ENCODE measurements around the gene DNAJC13.
A peak's percentile ranks its signal among the peaks of the same experiment; 100 is the strongest.
"Not testable (repeated sequence)": the region's sequence is repeated elsewhere in the genome, so short reads cannot be mapped to it uniquely, and the experiment has no call there.

Gene DNAJC13

GRCh38 chr3:132396255-132396654, 21.0 kb upstream of the DNAJC13 start:
- TF ChIP-seq CTCF (conservative IDR thresholded peaks at IDR 0.05; ENCODE audit: control insufficient read depth, insufficient read depth, low read depth, low read length): no peak
- H3K4me3 ChIP-seq (ENCODE audit: control insufficient read depth, low read depth, low read length): no peak overlapping the region
- DNase-seq (ENCODE audit: low read depth): no peak

- not testable (repeated sequence) for DNase-seq (ENCODE audit: low read depth)
These were observed 20.5 kb upstream of the DNAJC13 start for GRCh38 chr3:132396776-132397175.

GRCh38 chr3:132399054-132399929, 18.0 kb upstream of the DNAJC13 start:
- DNase-seq (ENCODE audit: low read depth): peak; percentile 69
- peak; percentile 90 for TF ChIP-seq CTCF (conservative IDR thresholded peaks at IDR 0.05; ENCODE audit: control insufficient read depth, insufficient read depth, low read depth, low read length)
- H3K4me3 ChIP-seq (ENCODE audit: control insufficient read depth, low read depth, low read length): no peak overlapping the region

More at GRCh38 chr3:132396776-132397175, 20.5 kb upstream of the DNAJC13 start:
- not testable (repeated sequence) for H3K4me3 ChIP-seq (ENCODE audit: control insufficient read depth, low read depth, low read length)

GRCh38 chr3:132401255-132401654, 16.0 kb upstream of the DNAJC13 start:
- DNase-seq (ENCODE audit: low read depth): no peak
- no peak for TF ChIP-seq CTCF (conservative IDR thresholded peaks at IDR 0.05; ENCODE audit: control insufficient read depth, insufficient read depth, low read depth, low read length)
- H3K4me3 ChIP-seq (ENCODE audit: control insufficient read depth, low read depth, low read length): no peak overlapping the region

- no peak overlapping the region for H3K4me3 ChIP-seq (ENCODE audit: control insufficient read depth, low read depth, low read length)
- no peak for DNase-seq (ENCODE audit: low read depth)
- no peak for TF ChIP-seq CTCF (conservative IDR thresholded peaks at IDR 0.05; ENCODE audit: control insufficient read depth, insufficient read depth, low read depth, low read length)
These were observed 13.0 kb upstream of the DNAJC13 start for GRCh38 chr3:132404276-132404675.

GRCh38 chr3:132405188-132405587, 12.1 kb upstream of the DNAJC13 start:
- DNase-seq (ENCODE audit: low read depth): peak; percentile 32
- no peak overlapping the region for H3K4me3 ChIP-seq (ENCODE audit: control insufficient read depth, low read depth, low read length)
- TF ChIP-seq CTCF (conservative IDR thresholded peaks at IDR 0.05; ENCODE audit: control insufficient read depth, insufficient read depth, low read depth, low read length): no peak

- no peak for DNase-seq (ENCODE audit: low read depth)
- no peak for TF ChIP-seq CTCF (conservative IDR thresholded peaks at IDR 0.05; ENCODE audit: control insufficient read depth, insufficient read depth, low read depth, low read length)
These were observed 11.5 kb upstream of the DNAJC13 start for GRCh38 chr3:132405609-132406299.

More at GRCh38 chr3:132405609-132406299, 11.5 kb upstream of the DNAJC13 start:
- H3K4me3 ChIP-seq (ENCODE audit: control insufficient read depth, low read depth, low read length): no peak overlapping the region
